ENCODE measurements around the gene SEC31A. TPM values are rescaled to one million over a fixed set of nuclear protein-coding genes. Genes with fewer than 3 reads are reported as not detected.
A peak's percentile ranks its signal among the peaks of the same experiment; 100 is the strongest.
"Not testable (repeated sequence)": the region's sequence is repeated elsewhere in the genome, so short reads cannot be mapped to it uniquely, and the experiment has no call there.

The SEC31A gene
- total RNA-seq, 2 experiments from 2014 or later = 87.9 to 89.8 TPM

DNA sequence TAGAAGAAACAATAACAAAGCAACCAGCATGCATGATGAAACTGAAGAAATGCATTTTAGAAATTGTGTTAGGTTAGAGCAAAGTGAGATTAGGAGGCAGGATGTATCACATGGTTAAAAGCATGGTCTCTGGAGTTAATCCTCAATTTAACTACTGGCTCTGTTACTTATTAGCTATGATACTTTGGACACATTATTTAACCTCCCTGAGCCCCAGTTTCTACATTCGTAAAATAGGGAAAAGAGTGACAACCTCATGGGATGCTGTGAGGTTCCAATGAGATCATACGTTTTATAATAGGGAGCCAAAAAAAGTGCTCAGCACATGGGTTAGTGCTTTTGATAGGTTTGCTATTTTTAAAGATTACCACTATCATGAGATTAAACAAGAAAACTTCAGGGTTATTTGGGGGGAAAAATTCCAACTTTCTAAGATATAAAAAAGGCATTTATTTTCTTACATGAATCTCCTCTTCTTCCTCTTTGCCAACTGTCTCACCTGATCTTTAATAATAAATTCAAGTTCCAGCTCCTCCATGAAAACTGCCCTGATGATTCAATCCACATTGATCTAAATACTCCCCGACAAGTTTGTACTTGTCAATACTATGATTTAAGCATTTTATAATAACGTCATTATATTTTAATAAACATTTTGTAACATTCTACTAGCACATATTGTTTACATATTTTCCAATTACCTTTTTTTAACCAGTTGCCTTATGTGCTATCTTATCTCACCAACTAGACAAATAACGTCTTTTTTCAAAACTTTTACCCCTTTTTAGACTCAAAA, 4.6 kb downstream of the SEC31A start:
- ATAC-seq = no peak
- peaks cover 39% of the 10 kb centered on the region for H3K4me1 Mint-ChIP-seq
- H3K27me3 Mint-ChIP-seq = no peaks in the 10 kb centered on the region
- CTCF ChIA-PET = interaction anchor here (1.3 to 2.6 kb wide), 2 partner anchors 13 to 34 kb away, joined by 4 to 8 read pairs; no protein-coding TSS in a partner anchor
- H3K9me3 Mint-ChIP-seq (ENCODE audit: low read depth) = no peaks in the 10 kb centered on the region
- no peak overlapping the region for H3K4me3 Mint-ChIP-seq
- H3K27ac Mint-ChIP-seq = no peak overlapping the region
- no peak for DNase-seq
- peaks cover 21% of the 10 kb centered on the region for H3K36me3 Mint-ChIP-seq

DNA sequence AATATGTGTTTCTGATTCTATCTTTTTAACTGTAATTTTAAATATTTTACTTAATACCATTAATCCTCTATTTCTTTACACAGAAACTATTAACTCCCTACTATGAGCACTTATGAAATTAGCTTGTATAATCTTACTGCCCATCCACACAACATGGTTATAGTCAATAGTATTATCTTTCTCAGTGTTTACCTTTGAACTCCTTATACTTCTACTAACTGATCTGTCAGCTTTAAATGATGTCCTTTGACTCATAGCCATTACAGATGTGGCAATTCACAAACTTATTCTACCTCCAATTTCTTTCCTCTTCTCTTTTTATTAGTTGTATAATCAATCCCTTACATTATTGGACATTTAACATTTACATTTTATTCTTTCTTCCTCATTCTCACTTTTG, 5.5 kb downstream of the SEC31A start:
- CTCF ChIA-PET = interaction anchor here (0.9 to 2.6 kb wide), 2 partner anchors 20 to 33 kb away, joined by 3 to 8 read pairs; no protein-coding TSS in a partner anchor
- no peaks in the 10 kb centered on the region for H3K27me3 Mint-ChIP-seq
- no peak for ATAC-seq
- DNase-seq = no peak
- H3K27ac Mint-ChIP-seq = no peak overlapping the region
- peaks cover 25% of the 10 kb centered on the region for H3K36me3 Mint-ChIP-seq
- H3K4me1 Mint-ChIP-seq = peaks cover 37% of the 10 kb centered on the region
- no peak overlapping the region for H3K4me3 Mint-ChIP-seq
- H3K9me3 Mint-ChIP-seq (ENCODE audit: low read depth) = no peaks in the 10 kb centered on the region

GRCh38 chr4:82868572-82868971, 22.4 kb downstream of the SEC31A start:
- H3K27ac Mint-ChIP-seq = no peak overlapping the region
- H3K4me3 Mint-ChIP-seq = no peak overlapping the region
- H3K4me1 Mint-ChIP-seq = peaks cover 33% of the 10 kb centered on the region
- ATAC-seq (no peak), DNase-seq (no peak)
- H3K9me3 Mint-ChIP-seq (ENCODE audit: low read depth) = no peaks in the 10 kb centered on the region
- no peaks in the 10 kb centered on the region for H3K27me3 Mint-ChIP-seq
- H3K36me3 Mint-ChIP-seq = peaks cover 64% of the 10 kb centered on the region
- CTCF ChIA-PET = no interaction called here

DNA sequence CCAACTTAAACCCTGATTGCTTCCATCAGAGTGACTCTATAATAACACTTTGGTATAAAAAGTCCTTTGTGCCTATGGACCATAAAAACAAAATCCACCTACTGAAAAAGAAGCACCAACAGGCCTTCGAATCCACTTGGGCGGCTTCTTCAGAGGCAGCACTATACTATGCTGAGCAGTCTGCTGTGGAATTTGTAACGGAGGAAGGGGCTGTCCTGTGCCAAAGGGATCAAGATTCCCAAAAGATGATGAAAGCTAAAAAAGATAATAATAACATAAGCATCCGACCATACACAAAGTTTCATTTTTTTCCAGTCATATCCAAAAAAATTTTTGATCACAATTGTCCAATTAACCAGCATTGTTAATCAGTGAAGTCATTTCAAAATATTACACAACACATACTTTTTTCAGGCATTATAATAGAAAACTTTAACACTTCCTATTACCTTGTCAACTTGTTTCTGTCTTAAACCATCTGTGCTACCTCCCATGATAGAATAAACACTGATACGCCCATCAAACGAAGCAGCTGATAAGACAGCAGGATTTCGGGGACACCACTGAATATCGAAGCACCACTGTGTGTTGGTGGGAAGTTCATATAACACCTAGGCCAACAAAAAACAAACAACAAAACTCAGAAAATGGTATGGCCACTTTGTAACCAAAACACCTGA, 24.1 kb downstream of the SEC31A start:
- peak overlapping the region; percentile 68 for H3K27ac Mint-ChIP-seq
- no peaks in the 10 kb centered on the region for H3K9me3 Mint-ChIP-seq (ENCODE audit: low read depth)
- H3K4me1 Mint-ChIP-seq = peaks cover 36% of the 10 kb centered on the region
- DNase-seq (no peak), ATAC-seq (no peak)
- H3K27me3 Mint-ChIP-seq = no peaks in the 10 kb centered on the region
- CTCF ChIA-PET = interaction anchor here (1.0 to 1.3 kb wide), 3 partner anchors 9 to 20 kb away, joined by 3 read pairs; no protein-coding TSS in a partner anchor
- peaks cover 74% of the 10 kb centered on the region for H3K36me3 Mint-ChIP-seq
- no peak overlapping the region for H3K4me3 Mint-ChIP-seq

- DNase-seq; H3K4me3 Mint-ChIP-seq; H3K27me3 Mint-ChIP-seq; H3K9me3 Mint-ChIP-seq (ENCODE audit: low read depth); ATAC-seq: not testable (repeated sequence)
- peak overlapping the region; percentile 84 for H3K27ac Mint-ChIP-seq
- peaks cover 78% of the 10 kb centered on the region for H3K36me3 Mint-ChIP-seq
- CTCF ChIA-PET = interaction anchor here (1.0 to 6.3 kb wide), 4 partner anchors 13 to 33 kb away, joined by 3 to 33 read pairs (median 5); no protein-coding TSS in a partner anchor
- peaks cover 39% of the 10 kb centered on the region for H3K4me1 Mint-ChIP-seq
These were observed 24.9 kb downstream of the SEC31A start for GRCh38 chr4:82866033-82866432.

GRCh38 chr4:82865592-82865991, 25.4 kb downstream of the SEC31A start:
- Mint-ChIP-seq H3K27me3 (no peaks in the 10 kb centered on the region), H3K27ac (peak overlapping the region; percentile 86), H3K4me1 (peaks cover 39% of the 10 kb centered on the region), H3K9me3 (ENCODE audit: low read depth) (no peaks in the 10 kb centered on the region), H3K4me3 (peak overlapping the region; percentile 7), H3K36me3 (peaks cover 74% of the 10 kb centered on the region)
- CTCF ChIA-PET = interaction anchor here (1.0 to 6.3 kb wide), 5 partner anchors 13 to 436 kb away, joined by 3 to 33 read pairs (median 4); no protein-coding TSS in a partner anchor
- ATAC-seq (peak; percentile 73), DNase-seq (peak; percentile 49)

DNA sequence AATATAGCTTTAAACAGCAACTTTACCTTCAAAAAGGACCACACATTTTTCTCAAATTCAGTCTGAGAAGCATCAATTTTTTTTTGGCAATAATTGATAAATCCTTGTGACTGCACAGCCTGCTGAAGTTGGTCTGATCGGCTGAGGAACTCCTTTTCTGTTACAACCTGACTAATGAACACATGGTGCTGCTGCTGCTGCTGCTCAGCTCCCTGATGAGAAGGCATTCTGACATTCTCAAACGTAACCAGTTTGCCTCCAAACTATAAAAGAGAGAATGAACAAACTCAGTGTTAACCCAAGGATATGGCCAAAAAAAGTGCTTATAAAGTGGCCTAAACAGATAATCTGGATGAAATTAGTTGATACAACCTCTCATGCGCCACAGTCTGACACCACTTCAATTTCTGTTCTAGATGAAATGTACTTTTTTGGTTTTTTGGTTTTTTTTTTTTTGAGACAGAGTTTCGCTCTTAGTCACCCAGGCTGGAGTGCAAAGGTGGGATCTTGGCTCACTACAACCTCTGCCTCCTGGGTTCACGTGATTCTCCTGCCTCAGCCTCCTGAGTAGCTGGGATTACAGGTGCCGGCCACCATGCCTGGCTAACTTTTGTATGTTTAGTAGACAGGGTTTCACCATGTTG, 26.5 kb downstream of the SEC31A start:
- no peaks in the 10 kb centered on the region for H3K9me3 Mint-ChIP-seq (ENCODE audit: low read depth)
- peaks cover 66% of the 10 kb centered on the region for H3K36me3 Mint-ChIP-seq
- peaks cover 39% of the 10 kb centered on the region for H3K4me1 Mint-ChIP-seq
- peak overlapping the region; percentile 47 for H3K4me3 Mint-ChIP-seq
- peak; percentile 78 for ATAC-seq
- DNase-seq = peak; percentile 56
- H3K27ac Mint-ChIP-seq = peak overlapping the region; percentile 92
- CTCF ChIA-PET = interaction anchor here (1.0 to 6.3 kb wide), 3 partner anchors 12 to 435 kb away, joined by 3 to 33 read pairs (median 6); no protein-coding TSS in a partner anchor
- H3K27me3 Mint-ChIP-seq = no peaks in the 10 kb centered on the region

GRCh38 chr4:82861529-82861928, 29.4 kb downstream of the SEC31A start:
- H3K9me3 Mint-ChIP-seq (ENCODE audit: low read depth) = no peaks in the 10 kb centered on the region
- no peaks in the 10 kb centered on the region for H3K27me3 Mint-ChIP-seq
- peaks cover 32% of the 10 kb centered on the region for H3K4me1 Mint-ChIP-seq
- H3K36me3 Mint-ChIP-seq = peaks cover 51% of the 10 kb centered on the region
- CTCF ChIA-PET = interaction anchor here (1.5 to 6.3 kb wide), 2 partner anchors 9 to 423 kb away, joined by 4 to 33 read pairs; partner anchors contain the start of gene COQ2
- DNase-seq (no peak), ATAC-seq (no peak)
- H3K27ac Mint-ChIP-seq = no peak overlapping the region
- H3K4me3 Mint-ChIP-seq = no peak overlapping the region

DNA sequence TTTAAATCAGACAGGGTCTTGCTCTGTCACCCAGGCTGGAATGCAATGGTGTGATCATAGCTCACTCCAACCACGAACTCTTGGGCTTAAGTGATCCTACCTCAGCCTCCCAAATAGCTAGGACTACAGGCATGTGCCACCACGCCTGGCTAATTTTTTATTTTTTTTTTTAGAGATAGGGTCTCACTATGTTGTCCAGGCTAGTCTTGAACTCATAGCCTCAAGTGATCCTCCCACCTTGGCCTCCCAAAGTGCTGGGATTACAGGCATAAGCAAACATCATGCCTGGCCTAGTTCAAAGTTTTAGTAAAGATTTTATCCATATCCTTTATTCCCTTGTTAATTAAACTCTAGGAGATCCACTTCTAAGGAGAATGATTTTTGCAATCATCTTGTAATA, 30.5 kb downstream of the SEC31A start:
- H3K4me1 Mint-ChIP-seq = peaks cover 24% of the 10 kb centered on the region
- not testable (repeated sequence) for ATAC-seq; DNase-seq; H3K4me3 Mint-ChIP-seq; H3K27ac Mint-ChIP-seq; H3K9me3 Mint-ChIP-seq (ENCODE audit: low read depth); H3K27me3 Mint-ChIP-seq
- CTCF ChIA-PET = interaction anchor here (6.3 kb wide), 1 partner anchor 8 kb away, joined by 33 read pairs; no protein-coding TSS in a partner anchor
- peaks cover 47% of the 10 kb centered on the region for H3K36me3 Mint-ChIP-seq

DNA sequence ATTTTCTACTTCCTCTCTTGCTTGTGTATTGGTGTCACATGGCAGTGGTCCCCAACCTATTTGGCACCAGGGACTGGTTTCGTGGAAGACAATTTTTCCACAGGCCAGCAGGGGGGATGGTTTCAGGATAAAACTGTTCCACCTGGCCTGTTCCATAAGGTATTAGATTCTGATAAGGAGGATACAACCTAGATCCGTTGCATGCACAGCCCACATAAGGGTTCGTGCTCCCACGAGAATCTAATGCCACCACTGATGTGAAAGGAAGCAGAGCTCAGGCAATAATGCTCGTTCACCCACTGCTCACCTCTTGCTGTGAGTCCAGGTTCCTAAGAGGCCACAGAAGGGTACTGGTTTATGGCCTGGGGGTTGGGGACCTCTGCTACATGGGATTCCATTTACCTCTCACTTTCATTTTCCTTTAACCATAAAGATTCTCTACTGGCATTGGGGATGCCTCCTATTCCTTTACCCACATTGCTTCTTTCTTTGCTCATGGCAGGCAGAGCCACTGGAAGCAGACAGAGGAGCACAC, 38.1 kb downstream of the SEC31A start:
- Mint-ChIP-seq H3K27ac (peak overlapping the region; percentile 2), H3K27me3 (no peaks in the 10 kb centered on the region), H3K36me3 (peaks cover 51% of the 10 kb centered on the region), H3K4me3 (no peak overlapping the region), H3K4me1 (peaks cover 5% of the 10 kb centered on the region), H3K9me3 (ENCODE audit: low read depth) (no peaks in the 10 kb centered on the region)
- DNase-seq (no peak), ATAC-seq (no peak)
- CTCF ChIA-PET = interaction anchor here (0.7 to 4.8 kb wide), 19 partner anchors 10 to 421 kb away, joined by 3 to 33 read pairs (median 4); partner anchors contain the start of genes COPS4, SCD5 and THAP9

DNA sequence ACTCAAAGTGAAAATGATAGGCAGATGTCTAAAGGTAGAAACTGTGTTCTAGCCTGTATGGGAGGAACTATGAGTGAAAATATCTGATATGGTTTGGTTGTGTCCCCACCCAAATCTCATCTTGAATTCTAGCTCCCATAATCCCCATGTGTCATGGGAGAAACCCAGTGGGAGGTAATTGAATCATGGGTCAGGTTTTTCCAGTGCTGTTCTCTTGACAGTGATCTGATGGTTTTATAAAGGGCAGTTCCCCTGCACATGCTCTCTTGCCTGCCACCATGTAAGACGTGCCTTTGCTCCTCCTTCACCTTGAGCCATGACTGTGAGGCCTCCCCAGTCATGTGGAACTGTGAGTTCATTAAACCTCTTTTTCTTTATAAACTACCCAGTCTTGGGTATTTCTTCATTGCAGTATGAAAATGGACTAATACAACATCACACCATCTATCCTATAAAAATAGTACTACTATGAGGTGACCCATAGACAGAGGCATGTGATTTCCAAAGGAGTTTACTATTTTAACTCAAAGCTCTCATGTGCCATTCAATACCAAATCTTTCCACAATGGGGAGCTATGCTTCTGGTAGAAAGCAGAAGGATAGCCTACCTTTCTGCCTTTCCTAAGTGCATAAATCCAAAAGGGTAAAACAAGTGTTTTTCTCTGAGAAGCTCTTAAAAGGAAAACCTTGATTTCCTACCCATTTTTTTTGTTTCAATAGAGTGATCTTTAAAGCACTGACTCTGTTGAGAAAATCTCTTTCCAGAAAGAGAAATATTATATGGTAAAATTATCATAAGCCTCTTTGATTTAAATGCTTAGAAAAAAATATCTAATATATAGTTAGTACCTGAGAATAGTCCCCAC, 38.8 kb downstream of the SEC31A start:
- Mint-ChIP-seq H3K4me3 (no peak overlapping the region), H3K4me1 (peaks cover 5% of the 10 kb centered on the region)
- DNase-seq = no peak

GRCh38 chr4:82851318-82851717, 39.6 kb downstream of the SEC31A start:
- no peak overlapping the region for H3K4me3 Mint-ChIP-seq
- no peaks in the 10 kb centered on the region for H3K9me3 Mint-ChIP-seq (ENCODE audit: low read depth)
- H3K27me3 Mint-ChIP-seq = no peaks in the 10 kb centered on the region
- ATAC-seq = no peak
- H3K27ac Mint-ChIP-seq = no peak overlapping the region
- CTCF ChIA-PET = interaction anchor here (1.2 to 4.8 kb wide), 10 partner anchors 12 to 442 kb away, joined by 3 to 33 read pairs (median 6); partner anchors contain the start of genes COPS4 and THAP9
- DNase-seq = no peak
- peaks cover 53% of the 10 kb centered on the region for H3K36me3 Mint-ChIP-seq
- H3K4me1 Mint-ChIP-seq = peaks cover 5% of the 10 kb centered on the region

More for the DNA sequence above, 38.8 kb downstream of the SEC31A start:
- H3K9me3 Mint-ChIP-seq (ENCODE audit: low read depth) = no peaks in the 10 kb centered on the region
- no peak overlapping the region for H3K27ac Mint-ChIP-seq
- peaks cover 54% of the 10 kb centered on the region for H3K36me3 Mint-ChIP-seq
- CTCF ChIA-PET = interaction anchor here (0.7 to 4.8 kb wide), 19 partner anchors 10 to 441 kb away, joined by 3 to 33 read pairs (median 4); partner anchors contain the start of genes COPS4, SCD5 and THAP9
- H3K27me3 Mint-ChIP-seq = no peaks in the 10 kb centered on the region
- peak; percentile 53 for ATAC-seq
